ENCODE results near the gene VCL.
"Not testable (repeated sequence)": the region's sequence is repeated elsewhere in the genome, so short reads cannot be mapped to it uniquely, and the experiment has no call there.

DNA sequence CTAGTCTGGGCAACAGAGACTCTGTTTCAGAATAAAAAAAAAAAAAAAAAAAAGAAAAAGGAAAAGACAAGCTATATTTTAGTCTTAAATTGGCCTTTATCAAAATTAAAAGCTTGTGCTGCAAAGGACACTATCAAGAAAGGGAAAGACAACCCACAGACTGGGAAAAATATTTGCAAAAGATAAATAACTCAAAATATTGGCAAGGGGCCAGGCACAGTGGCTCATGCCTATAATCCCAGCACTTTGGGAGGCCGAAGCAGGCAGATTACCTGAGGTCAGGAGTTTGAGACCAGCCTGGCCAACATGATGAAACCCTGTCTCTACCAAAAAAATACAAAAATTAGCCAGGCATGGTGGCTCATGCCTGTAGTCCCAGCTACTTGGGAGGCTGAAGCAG lies 34.3 kb downstream of the VCL start:
- not testable (repeated sequence) for TF ChIP-seq POLR2AphosphoS5 (IDR thresholded peaks at IDR 0.05); EP300 (IDR thresholded peaks at IDR 0.05; ENCODE audit: low read depth); POLR2A (IDR thresholded peaks at IDR 0.05)
- TF ChIP-seq, protein P1, sequence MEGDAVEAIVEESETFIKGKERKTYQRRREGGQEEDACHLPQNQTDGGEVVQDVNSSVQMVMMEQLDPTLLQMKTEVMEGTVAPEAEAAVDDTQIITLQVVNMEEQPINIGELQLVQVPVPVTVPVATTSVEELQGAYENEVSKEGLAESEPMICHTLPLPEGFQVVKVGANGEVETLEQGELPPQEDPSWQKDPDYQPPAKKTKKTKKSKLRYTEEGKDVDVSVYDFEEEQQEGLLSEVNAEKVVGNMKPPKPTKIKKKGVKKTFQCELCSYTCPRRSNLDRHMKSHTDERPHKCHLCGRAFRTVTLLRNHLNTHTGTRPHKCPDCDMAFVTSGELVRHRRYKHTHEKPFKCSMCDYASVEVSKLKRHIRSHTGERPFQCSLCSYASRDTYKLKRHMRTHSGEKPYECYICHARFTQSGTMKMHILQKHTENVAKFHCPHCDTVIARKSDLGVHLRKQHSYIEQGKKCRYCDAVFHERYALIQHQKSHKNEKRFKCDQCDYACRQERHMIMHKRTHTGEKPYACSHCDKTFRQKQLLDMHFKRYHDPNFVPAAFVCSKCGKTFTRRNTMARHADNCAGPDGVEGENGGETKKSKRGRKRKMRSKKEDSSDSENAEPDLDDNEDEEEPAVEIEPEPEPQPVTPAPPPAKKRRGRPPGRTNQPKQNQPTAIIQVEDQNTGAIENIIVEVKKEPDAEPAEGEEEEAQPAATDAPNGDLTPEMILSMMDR (IDR thresholded peaks at IDR 0.05) = not testable (repeated sequence)

All from transverse colon (tissue), 4 donors.